Esophagus muscularis mucosa (tissue), 4 donors: ENCODE measurements around the gene KREMEN1. TPM values are rescaled to one million over a fixed set of nuclear protein-coding genes. Genes with fewer than 3 reads are reported as not detected.

Experiments used
- DNase-seq: peaks from one replicate; pipeline ENCODE4 v3.0.0-alpha.2; 2017; ENCODE audit errors: extremely low spot score
- H3K27ac ChIP-seq, 4 donors: fragments of 200-600 bp; sonication (generic); replicated peaks in 1 of 4; 1 replicate in 3 of 4; 2 replicates in 1 of 4; pipeline ENCODE4 v1.5.1; 2016 to 2019; ENCODE audit warnings: mild to moderate bottlenecking in 1 of 4
- H3K27me3 ChIP-seq, 4 donors: fragments of 200-600 bp; sonication (generic); one replicate each; pipeline versions ENCODE4 v1.5.1 to v1.6.0; 2016 to 2019
- H3K36me3 ChIP-seq, 4 donors: fragments of 200-600 bp; sonication (generic); one replicate each; pipeline ENCODE4 v1.5.1; 2016 to 2019
- H3K4me1 ChIP-seq, 4 donors: fragments of 200-600 bp; sonication (generic); one replicate each; pipeline ENCODE4 v1.5.1; 2016 to 2019
- H3K4me3 ChIP-seq, 4 donors: fragments of 200-600 bp; sonication (generic); 1 replicate in 2 of 4; 2 replicates in 2 of 4; pipeline ENCODE4 v1.5.1; 2016 to 2019; ENCODE audit warnings: mild to moderate bottlenecking in 4 of 4, moderate library complexity in 1 of 4
- H3K9me3 ChIP-seq, 4 donors: fragments of 200-600 bp; sonication (generic); 1 replicate in 3 of 4; 2 replicates in 1 of 4; pipeline ENCODE4 v1.5.1; 2016 to 2019
- EP300 ChIP-seq: sonication (generic); formaldehyde crosslinking; IDR thresholded peaks from one replicate; pipeline ENCODE4 v1.6.1; 2017; ENCODE audit warnings: antibody characterized with exemption
- POLR2A ChIP-seq: fragments of 450-650 bp; IDR thresholded peaks from one replicate; pipeline ENCODE4 v1.6.1; 2017; ENCODE audit warnings: antibody characterized with exemption, moderate library complexity, mild to moderate bottlenecking, low read depth
- POLR2AphosphoS5 ChIP-seq, 2 donors: sonication (generic); formaldehyde crosslinking; IDR thresholded peaks; one replicate each; pipeline ENCODE4 v1.6.1; 2017; ENCODE audit warnings: antibody characterized with exemption in 2 of 2
- WGBS: methylation state at CpG from one replicate; pipeline ENCODE4 v1.1.5; 2018; 5-methylcytosine and 5-hydroxymethylcytosine counted together
- intact Hi-C: fragments of 100-400 bp; cut with DNase I; formaldehyde crosslinking; loops from one replicate; pipeline ENCODE4 v1.15.1; 2023
- total RNA-seq, 4 donors: library from RNA; depleted of rRNA; stranded (reverse); fragments of >200 nt; gene quantifications; one replicate each; pipeline versions ENCODE4 v1.1.0 to v1.2.1, GENCODE V29; 2016
- TF ChIP-seq, protein P1 (sequence below), 3 experiments: fragments of 200-600 bp in 2 of 3; fragments of 450-650 bp in 1 of 3; sonication (generic) in 2 of 3; IDR thresholded peaks; one replicate each; pipeline ENCODE4 v1.5.1; 2017 to 2019; ENCODE audit warnings: antibody characterized with exemption in 3 of 3, mild to moderate bottlenecking in 2 of 3, moderate library complexity in 1 of 3

The KREMEN1 gene
- total RNA-seq, 4 donors from 2014 or later = 8.7 to 14.6 (median 12.4) TPM

GRCh38 chr22:29112121-29112520 is 39.3 kb downstream of the KREMEN1 start:
- Histone ChIP-seq H3K4me1 (peaks cover 0 to 5% (median 0%) of the 10 kb centered on the region in 4 donors), H3K27me3 (no peaks in the 10 kb centered on the region), H3K4me3 (no peak overlapping the region), H3K27ac (no peak overlapping the region), H3K36me3 (no peaks in the 10 kb centered on the region), H3K9me3 (no peaks in the 10 kb centered on the region)
- 91% methylated on average over 3 of the region's 3 CpGs for WGBS
- no peak for TF ChIP-seq EP300
- TF ChIP-seq POLR2AphosphoS5 (IDR thresholded peaks at IDR 0.05) = no peak
- TF ChIP-seq, protein P1, sequence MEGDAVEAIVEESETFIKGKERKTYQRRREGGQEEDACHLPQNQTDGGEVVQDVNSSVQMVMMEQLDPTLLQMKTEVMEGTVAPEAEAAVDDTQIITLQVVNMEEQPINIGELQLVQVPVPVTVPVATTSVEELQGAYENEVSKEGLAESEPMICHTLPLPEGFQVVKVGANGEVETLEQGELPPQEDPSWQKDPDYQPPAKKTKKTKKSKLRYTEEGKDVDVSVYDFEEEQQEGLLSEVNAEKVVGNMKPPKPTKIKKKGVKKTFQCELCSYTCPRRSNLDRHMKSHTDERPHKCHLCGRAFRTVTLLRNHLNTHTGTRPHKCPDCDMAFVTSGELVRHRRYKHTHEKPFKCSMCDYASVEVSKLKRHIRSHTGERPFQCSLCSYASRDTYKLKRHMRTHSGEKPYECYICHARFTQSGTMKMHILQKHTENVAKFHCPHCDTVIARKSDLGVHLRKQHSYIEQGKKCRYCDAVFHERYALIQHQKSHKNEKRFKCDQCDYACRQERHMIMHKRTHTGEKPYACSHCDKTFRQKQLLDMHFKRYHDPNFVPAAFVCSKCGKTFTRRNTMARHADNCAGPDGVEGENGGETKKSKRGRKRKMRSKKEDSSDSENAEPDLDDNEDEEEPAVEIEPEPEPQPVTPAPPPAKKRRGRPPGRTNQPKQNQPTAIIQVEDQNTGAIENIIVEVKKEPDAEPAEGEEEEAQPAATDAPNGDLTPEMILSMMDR (IDR thresholded peaks at IDR 0.05) = no peak
- TF ChIP-seq POLR2A = no peak
- intact Hi-C loops = no loop called here
- no peak for DNase-seq

DNA sequence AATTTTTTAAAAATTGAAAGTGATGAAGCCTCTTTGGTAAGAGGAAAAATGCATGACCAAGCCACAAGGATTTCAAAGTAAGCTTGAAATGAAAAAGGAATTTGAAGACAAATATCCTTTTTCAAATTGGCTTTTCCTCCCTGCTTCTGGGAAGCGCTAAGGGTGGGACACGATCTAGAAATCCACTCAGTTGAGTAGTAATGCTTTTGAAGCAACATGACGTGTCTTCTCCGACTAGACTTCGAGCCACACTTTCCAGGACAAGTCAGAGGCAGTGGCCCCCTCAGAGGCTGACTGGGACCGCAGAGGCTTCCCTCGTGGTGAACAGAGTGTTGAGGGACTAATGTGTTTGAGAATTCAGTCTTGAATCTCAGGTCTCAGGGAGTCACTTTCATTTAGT is 39.8 kb downstream of the KREMEN1 start:
- H3K4me1 ChIP-seq = peaks cover 0 to 5% (median 0%) of the 10 kb centered on the region in 4 donors
- WGBS = 91% methylated on average over 7 of the region's 7 CpGs
- no peaks in the 10 kb centered on the region for H3K36me3 ChIP-seq
- no peak overlapping the region for H3K27ac ChIP-seq
- DNase-seq = no peak
- no peak overlapping the region for H3K4me3 ChIP-seq
- intact Hi-C loops = no loop called here
- no peaks in the 10 kb centered on the region for H3K27me3 ChIP-seq
- H3K9me3 ChIP-seq = no peaks in the 10 kb centered on the region
- TF ChIP-seq, protein P1 (IDR thresholded peaks at IDR 0.05) = no peak
- no peak for TF ChIP-seq EP300
- no peak for TF ChIP-seq POLR2A
- no peak for TF ChIP-seq POLR2AphosphoS5 (IDR thresholded peaks at IDR 0.05)

- Histone ChIP-seq H3K27ac (no peak overlapping the region), H3K36me3 (no peaks in the 10 kb centered on the region), H3K9me3 (no peaks in the 10 kb centered on the region), H3K27me3 (no peaks in the 10 kb centered on the region), H3K4me1 (peaks cover 0 to 5% (median 0%) of the 10 kb centered on the region in 4 donors), H3K4me3 (no peak overlapping the region)
- DNase-seq = no peak
- TF ChIP-seq EP300 = no peak
- TF ChIP-seq, protein P1 (IDR thresholded peaks at IDR 0.05) = no peak
- no peak for TF ChIP-seq POLR2A
- no peak for TF ChIP-seq POLR2AphosphoS5 (IDR thresholded peaks at IDR 0.05)
- WGBS = 82% methylated on average over 4 of the region's 4 CpGs
- intact Hi-C loops = no loop called here
These were observed 40.5 kb downstream of the KREMEN1 start for GRCh38 chr22:29113319-29113718.

- Histone ChIP-seq H3K4me1 (peaks cover 0 to 5% (median 0%) of the 10 kb centered on the region in 4 donors), H3K27ac (no peak overlapping the region), H3K27me3 (no peaks in the 10 kb centered on the region), H3K4me3 (no peak overlapping the region), H3K9me3 (no peaks in the 10 kb centered on the region), H3K36me3 (no peaks in the 10 kb centered on the region)
- TF ChIP-seq POLR2A = no peak
- no peak for TF ChIP-seq EP300
- TF ChIP-seq POLR2AphosphoS5 (IDR thresholded peaks at IDR 0.05) = no peak
- TF ChIP-seq, protein P1 (IDR thresholded peaks at IDR 0.05) = no peak
- 90% methylated on average over 4 of the region's 4 CpGs for WGBS
- intact Hi-C loops = no loop called here
- DNase-seq = no peak
These were observed 41.6 kb downstream of the KREMEN1 start for GRCh38 chr22:29114392-29114791.

GRCh38 chr22:29115682-29116288 is 43.0 kb downstream of the KREMEN1 start:
- no peak overlapping the region for H3K27ac ChIP-seq
- H3K4me1 ChIP-seq = peaks cover 0 to 5% (median 0%) of the 10 kb centered on the region in 4 donors
- H3K9me3 ChIP-seq = no peaks in the 10 kb centered on the region
- no peaks in the 10 kb centered on the region for H3K36me3 ChIP-seq
- no peak overlapping the region for H3K4me3 ChIP-seq
- intact Hi-C loops = no loop called here
- H3K27me3 ChIP-seq = no peaks in the 10 kb centered on the region
- TF ChIP-seq POLR2AphosphoS5 (IDR thresholded peaks at IDR 0.05) = no peak
- WGBS = 92% methylated on average over 2 of the region's 2 CpGs
- no peak for DNase-seq
